ENCODE data around the gene MTMR3. TPM values are rescaled to one million over a fixed set of nuclear protein-coding genes. Genes with fewer than 3 reads are reported as not detected.

Gene MTMR3
- total RNA-seq, 1 donor from 2014 or later, result 51.7 TPM

DNA sequence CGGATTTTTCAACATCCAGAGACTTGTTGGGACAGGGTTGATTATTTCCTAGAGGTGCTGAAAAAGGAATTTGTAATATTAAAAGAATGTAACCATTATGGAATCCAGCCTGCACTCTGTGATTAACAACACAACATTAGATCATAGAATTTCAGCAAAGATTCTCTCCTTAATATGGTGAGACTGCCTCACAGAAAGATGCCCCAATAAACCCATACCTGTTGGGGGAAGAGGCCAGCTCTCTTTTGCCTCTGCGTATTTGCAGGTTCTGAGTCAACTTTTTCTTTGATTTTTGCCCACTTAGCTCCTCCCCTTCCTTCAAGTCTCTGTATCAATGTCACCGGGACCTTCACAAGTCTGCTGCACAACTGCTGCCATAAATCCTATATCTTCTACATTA, 12.4 kb upstream of the MTMR3 start:
- Mint-ChIP-seq H3K9me3 (ENCODE audit: unreplicated experiment) (no peaks in the 10 kb centered on the region), H3K4me1 (ENCODE audit: low read depth, unreplicated experiment) (peaks cover 4% of the 10 kb centered on the region), H3K27me3 (ENCODE audit: unreplicated experiment) (peaks cover 2% of the 10 kb centered on the region), H3K27ac (ENCODE audit: unreplicated experiment) (no peak overlapping the region), H3K36me3 (ENCODE audit: unreplicated experiment) (no peaks in the 10 kb centered on the region), H3K4me3 (ENCODE audit: unreplicated experiment) (no peak overlapping the region)
- no peak for DNase-seq
- TF ChIP-seq, protein P1, sequence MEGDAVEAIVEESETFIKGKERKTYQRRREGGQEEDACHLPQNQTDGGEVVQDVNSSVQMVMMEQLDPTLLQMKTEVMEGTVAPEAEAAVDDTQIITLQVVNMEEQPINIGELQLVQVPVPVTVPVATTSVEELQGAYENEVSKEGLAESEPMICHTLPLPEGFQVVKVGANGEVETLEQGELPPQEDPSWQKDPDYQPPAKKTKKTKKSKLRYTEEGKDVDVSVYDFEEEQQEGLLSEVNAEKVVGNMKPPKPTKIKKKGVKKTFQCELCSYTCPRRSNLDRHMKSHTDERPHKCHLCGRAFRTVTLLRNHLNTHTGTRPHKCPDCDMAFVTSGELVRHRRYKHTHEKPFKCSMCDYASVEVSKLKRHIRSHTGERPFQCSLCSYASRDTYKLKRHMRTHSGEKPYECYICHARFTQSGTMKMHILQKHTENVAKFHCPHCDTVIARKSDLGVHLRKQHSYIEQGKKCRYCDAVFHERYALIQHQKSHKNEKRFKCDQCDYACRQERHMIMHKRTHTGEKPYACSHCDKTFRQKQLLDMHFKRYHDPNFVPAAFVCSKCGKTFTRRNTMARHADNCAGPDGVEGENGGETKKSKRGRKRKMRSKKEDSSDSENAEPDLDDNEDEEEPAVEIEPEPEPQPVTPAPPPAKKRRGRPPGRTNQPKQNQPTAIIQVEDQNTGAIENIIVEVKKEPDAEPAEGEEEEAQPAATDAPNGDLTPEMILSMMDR (IDR thresholded peaks at IDR 0.05; ENCODE audit: partially characterized antibody, unreplicated experiment), result no peak

DNA sequence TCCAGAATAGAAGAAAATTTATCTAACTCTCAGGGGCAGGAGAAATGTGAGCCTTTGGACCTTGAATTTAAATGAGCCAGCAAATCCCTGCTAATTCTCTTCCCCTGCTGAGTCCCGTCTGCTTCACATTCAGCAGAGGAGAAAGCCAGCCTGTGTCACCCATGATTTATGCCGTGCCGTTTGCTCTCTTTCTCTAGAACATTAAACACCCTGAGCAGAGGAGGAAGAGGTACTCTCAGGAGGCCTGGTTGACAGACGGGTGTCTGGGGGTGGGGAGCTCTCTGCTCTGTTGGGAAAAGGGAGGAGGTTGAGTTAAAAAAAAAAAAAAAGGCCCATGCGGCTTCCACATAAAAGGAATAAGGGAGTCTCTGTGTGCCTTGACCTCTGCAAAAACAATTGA, 11.3 kb upstream of the MTMR3 start:
- Mint-ChIP-seq H3K4me1 (ENCODE audit: low read depth, unreplicated experiment) (peaks cover 4% of the 10 kb centered on the region), H3K27me3 (ENCODE audit: unreplicated experiment) (peaks cover 2% of the 10 kb centered on the region), H3K27ac (ENCODE audit: unreplicated experiment) (no peak overlapping the region), H3K36me3 (ENCODE audit: unreplicated experiment) (no peaks in the 10 kb centered on the region), H3K4me3 (ENCODE audit: unreplicated experiment) (no peak overlapping the region), H3K9me3 (ENCODE audit: unreplicated experiment) (no peaks in the 10 kb centered on the region)
- no peak for DNase-seq
- TF ChIP-seq, protein P1 (IDR thresholded peaks at IDR 0.05; ENCODE audit: partially characterized antibody, unreplicated experiment), result no peak

DNA sequence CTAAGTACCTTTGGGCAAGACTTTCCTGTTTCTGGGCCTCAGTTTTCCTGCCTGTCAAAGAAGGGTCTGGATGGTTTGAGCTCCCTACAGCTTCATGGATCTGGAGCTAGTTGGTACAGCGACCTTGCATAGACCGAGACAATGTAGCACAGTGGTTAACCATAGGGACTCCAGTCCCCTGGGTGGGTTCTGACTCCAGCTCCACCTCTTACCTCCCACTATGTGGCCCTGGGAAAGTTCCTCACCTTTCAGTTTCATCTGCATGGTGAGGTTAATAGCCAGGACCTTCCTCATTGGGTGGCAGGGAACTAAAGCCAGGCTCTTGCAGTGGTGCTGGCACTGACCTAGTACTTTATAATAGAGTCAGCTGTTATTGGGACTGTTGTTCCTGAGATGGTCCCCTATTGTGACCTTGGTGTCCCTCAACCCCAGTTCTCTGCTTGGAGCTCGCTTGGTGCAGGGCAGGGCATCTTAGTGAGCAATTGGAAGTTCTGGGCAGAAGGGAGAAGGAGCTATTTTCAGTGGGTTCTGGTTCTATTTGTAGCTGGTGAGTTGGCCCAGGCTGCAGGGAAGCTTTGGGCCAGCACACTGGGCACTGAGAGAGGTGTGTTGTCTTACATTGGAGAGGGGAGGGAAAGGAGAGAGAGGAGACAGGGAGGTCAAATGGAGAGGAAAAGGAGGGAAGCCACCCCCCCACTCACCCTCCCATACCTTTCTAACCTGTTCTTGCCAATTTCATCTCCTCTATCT, 10.7 kb upstream of the MTMR3 start:
- H3K27me3 Mint-ChIP-seq (ENCODE audit: unreplicated experiment), result peaks cover 2% of the 10 kb centered on the region
- DNase-seq, result no peak
- H3K4me1 Mint-ChIP-seq (ENCODE audit: low read depth, unreplicated experiment), result peaks cover 4% of the 10 kb centered on the region
- H3K4me3 Mint-ChIP-seq (ENCODE audit: unreplicated experiment), result no peak overlapping the region
- no peaks in the 10 kb centered on the region for H3K36me3 Mint-ChIP-seq (ENCODE audit: unreplicated experiment)
- no peak overlapping the region for H3K27ac Mint-ChIP-seq (ENCODE audit: unreplicated experiment)
- no peaks in the 10 kb centered on the region for H3K9me3 Mint-ChIP-seq (ENCODE audit: unreplicated experiment)
- TF ChIP-seq, protein P1 (IDR thresholded peaks at IDR 0.05; ENCODE audit: partially characterized antibody, unreplicated experiment), result no peak

DNA sequence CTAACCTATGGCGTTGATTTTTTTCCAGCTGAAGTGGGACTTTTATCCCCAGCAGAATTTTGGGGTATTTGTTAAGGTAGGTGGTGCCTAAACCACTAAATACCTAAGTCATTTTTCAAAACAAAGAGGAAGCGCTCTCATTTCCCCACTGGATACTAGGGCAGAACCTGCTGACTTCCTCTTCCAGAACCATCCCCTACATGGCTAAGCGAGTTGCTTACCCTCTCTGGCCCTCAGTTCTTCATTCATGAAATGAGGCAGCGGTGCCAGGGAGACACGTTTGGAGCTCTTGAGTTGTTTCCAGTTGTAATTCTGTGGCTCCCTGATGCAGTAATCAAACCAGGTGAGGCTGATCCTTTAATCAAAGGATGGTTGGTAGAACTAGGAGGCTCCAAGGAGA, 10.0 kb upstream of the MTMR3 start:
- Mint-ChIP-seq H3K27ac (ENCODE audit: unreplicated experiment) (no peak overlapping the region), H3K27me3 (ENCODE audit: unreplicated experiment) (peaks cover 2% of the 10 kb centered on the region), H3K36me3 (ENCODE audit: unreplicated experiment) (no peaks in the 10 kb centered on the region), H3K4me3 (ENCODE audit: unreplicated experiment) (no peak overlapping the region), H3K9me3 (ENCODE audit: unreplicated experiment) (no peaks in the 10 kb centered on the region), H3K4me1 (ENCODE audit: low read depth, unreplicated experiment) (peaks cover 4% of the 10 kb centered on the region)
- TF ChIP-seq, protein P1 (IDR thresholded peaks at IDR 0.05; ENCODE audit: partially characterized antibody, unreplicated experiment), result no peak
- DNase-seq, result no peak

DNA sequence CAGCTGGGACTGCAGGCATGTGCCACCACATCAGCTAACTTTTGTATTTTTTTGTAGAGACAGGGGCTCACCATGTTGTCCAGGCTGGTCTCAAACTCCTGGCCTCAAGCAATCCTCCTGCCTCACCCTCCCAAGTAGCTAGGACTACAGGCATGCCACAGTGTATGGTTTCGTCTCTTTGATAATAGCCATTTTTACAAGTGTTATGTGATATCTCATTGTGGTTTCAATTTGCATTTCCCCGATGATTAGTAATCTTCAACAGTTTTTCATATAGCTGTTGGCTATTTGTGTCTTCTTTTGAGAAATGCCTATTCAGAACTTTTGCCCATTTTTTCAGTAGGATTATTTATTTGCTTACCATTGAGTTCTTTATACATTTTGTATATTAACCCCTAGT, 9.0 kb upstream of the MTMR3 start:
- H3K36me3 Mint-ChIP-seq (ENCODE audit: unreplicated experiment), result no peaks in the 10 kb centered on the region
- TF ChIP-seq, protein P1 (IDR thresholded peaks at IDR 0.05; ENCODE audit: partially characterized antibody, unreplicated experiment), result no peak

More for the DNA sequence above, 9.0 kb upstream of the MTMR3 start:
- H3K4me1 Mint-ChIP-seq (ENCODE audit: low read depth, unreplicated experiment), result peaks cover 4% of the 10 kb centered on the region
- no peak overlapping the region for H3K27ac Mint-ChIP-seq (ENCODE audit: unreplicated experiment)
- no peak for DNase-seq
- H3K4me3 Mint-ChIP-seq (ENCODE audit: unreplicated experiment), result no peak overlapping the region
- H3K9me3 Mint-ChIP-seq (ENCODE audit: unreplicated experiment), result no peaks in the 10 kb centered on the region
- H3K27me3 Mint-ChIP-seq (ENCODE audit: unreplicated experiment), result peaks cover 2% of the 10 kb centered on the region
